Activated CD4-positive, alpha-beta T cell treated with anti-CD3 and anti-CD28 coated beads, Interleukin-2, amount 50 U/mL, for 24 hours (primary cell): Measurements from ENCODE around the gene CSPG5.
A peak's percentile ranks its signal among the peaks of the same experiment; 100 is the strongest.

ENCODE experiments used
- DNase-seq, 2 donors: peaks; one replicate each; pipeline ENCODE4 v3.0.0-alpha.2; 2020; ENCODE audit warnings: low read depth in 1 of 2, low spot score in 1 of 2

Gene CSPG5

GRCh38 chr3:47588053-47588452 lies 9.4 kb upstream of the CSPG5 start:
- DNase-seq = no peak

- DNase-seq = no peak
These were observed 8.1 kb upstream of the CSPG5 start for GRCh38 chr3:47586746-47587145.

DNA sequence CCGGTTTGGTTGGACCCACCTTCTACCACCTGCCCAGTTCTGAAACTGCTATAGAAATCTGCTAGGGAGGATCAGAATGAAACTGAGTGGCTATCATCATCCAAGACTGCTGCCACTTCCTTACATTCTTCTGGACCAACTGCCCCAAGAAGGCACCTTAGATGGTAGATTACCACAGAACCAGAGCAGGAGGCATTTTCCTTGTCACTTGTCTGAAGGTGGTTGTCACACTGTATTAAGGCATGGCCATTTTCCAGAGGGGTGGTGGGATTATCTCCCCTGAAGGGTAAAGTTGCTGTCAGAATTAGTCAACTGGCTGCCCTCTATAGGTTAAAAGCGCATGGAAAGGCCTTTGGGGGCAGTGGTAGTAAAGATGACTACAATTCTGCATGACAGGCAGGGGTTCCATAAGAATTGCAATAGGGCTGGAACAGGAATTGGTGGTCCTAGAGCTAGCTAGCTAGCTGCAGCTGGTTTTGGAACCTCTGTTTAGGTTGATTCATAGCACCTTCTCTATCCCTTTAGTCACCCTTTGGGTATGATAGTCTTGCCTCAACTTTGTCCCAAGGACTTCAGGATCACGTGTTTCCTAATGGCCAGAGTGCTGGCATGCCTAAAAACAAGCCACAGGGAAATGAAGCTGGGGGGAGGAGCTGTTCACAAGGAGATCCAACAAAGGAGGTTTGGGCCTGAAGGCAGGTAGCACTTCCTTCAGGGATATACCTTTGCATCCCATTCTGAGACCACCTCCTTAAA lies 4.8 kb upstream of the CSPG5 start:
- DNase-seq = no peak

DNA sequence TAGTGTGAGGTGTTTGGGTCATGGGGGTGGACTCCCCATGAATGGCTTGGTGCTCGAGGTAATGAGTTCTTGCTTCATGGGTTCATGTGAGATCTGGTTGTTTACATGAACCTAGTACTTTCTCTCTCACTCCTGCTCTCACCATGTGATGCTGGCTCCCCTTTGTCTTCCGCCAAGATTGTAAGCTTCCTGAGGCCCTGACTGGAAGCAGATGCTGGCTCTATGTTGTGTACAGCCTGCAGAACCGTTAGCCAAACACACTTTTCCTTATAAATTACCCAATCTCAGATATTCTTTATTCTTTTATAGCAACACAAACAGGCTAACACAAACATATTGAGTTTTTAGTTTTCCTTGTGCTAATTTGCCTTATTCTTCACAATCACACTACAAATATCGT lies 3.2 kb upstream of the CSPG5 start:
- DNase-seq = no peak

DNA sequence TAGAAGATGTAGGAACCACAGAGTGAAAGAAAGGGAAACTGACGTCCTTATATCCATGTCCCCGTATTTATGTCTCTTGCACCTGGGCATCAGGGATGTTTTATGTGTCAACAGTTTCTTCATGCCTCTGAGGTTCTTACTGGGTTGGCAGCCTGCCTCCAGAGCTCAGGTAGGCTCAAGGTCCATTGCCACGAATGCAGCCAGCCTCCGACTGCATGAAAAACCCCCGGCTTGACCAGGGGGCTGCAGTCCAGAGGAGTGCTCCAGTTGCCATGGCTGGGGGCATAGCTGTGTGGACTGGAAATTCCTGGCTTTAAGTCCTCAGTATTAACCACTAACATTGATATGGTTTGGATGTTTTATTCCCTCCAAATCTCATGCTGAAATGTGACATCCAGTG lies 2.8 kb upstream of the CSPG5 start:
- DNase-seq = no peak

DNA sequence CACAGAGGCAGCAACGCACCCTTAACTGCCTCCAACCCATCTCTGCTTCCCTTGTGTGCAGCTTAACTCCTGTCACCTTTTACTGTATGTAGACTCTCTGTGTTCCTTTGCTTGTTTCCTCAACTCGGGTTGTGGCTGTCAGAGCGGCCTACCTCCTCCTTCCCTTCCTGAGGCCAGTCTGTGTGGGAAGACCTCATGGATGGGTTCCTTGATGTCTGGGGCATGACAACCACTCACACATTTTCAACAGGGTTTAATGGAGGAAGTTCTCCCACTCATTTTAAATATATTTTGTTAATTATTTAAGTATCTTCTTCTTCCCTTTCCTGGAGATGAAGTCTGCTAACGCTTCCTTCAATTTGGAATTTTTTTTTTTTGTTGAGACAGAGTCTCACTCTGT lies 1.8 kb upstream of the CSPG5 start:
- no peak for DNase-seq

GRCh38 chr3:47579875-47580274 lies 1.2 kb upstream of the CSPG5 start:
- no peak for DNase-seq

DNA sequence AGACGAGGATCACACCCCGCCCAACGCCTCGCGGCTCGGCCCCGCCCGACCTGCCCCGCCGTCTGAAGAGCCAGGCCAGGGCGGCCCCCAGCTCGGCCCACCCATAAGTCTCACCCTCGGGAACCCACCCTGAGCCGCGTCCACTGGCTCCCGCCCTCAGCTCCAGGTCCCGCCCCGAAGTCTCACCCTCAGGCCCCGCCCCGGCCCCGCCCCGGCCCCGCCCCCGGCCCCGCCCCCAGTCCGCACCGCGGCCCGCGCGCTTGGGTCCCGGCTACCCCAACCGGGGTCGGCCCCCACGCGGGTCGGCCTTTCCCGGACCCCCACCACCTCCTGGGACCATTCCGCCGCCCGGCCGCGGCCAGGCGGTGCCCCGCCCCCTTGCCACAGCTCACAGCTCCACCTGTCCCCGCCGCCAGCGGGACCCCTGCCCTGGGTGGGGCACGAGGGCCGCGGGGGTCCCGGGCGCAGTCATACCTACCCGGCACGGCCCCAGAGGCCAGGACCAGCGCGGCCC lies 489 bp downstream of the CSPG5 start:
- peak in 1 of 2 donors; percentile 23 for DNase-seq

DNA sequence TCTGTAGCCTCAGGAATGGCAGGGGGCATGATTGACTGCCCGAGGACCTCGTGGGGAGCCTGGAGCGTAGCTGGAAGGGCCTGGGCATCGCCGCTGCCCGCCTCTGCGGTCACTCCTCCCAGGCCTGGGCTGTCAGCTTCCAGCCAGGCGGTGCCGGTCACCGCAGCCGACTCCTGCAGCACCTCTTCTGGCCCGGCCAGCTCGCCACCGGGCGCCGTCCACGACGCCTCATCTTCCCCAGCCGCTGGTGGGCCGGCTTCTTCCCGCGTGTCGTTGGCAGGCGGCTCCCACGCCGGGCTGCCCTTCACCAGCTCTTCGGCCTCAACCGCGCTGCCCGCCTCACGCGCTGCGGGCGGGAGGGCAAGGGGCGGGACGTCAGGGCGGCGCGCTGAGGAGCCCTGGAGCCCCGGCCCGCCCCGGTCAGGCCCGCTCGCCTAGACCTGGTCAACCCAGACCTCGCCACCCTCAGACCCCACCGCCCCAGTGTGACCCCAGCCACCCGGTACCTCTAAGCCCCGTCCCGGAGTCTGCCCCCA lies 1.0 kb downstream of the CSPG5 start:
- DNase-seq = no peak

DNA sequence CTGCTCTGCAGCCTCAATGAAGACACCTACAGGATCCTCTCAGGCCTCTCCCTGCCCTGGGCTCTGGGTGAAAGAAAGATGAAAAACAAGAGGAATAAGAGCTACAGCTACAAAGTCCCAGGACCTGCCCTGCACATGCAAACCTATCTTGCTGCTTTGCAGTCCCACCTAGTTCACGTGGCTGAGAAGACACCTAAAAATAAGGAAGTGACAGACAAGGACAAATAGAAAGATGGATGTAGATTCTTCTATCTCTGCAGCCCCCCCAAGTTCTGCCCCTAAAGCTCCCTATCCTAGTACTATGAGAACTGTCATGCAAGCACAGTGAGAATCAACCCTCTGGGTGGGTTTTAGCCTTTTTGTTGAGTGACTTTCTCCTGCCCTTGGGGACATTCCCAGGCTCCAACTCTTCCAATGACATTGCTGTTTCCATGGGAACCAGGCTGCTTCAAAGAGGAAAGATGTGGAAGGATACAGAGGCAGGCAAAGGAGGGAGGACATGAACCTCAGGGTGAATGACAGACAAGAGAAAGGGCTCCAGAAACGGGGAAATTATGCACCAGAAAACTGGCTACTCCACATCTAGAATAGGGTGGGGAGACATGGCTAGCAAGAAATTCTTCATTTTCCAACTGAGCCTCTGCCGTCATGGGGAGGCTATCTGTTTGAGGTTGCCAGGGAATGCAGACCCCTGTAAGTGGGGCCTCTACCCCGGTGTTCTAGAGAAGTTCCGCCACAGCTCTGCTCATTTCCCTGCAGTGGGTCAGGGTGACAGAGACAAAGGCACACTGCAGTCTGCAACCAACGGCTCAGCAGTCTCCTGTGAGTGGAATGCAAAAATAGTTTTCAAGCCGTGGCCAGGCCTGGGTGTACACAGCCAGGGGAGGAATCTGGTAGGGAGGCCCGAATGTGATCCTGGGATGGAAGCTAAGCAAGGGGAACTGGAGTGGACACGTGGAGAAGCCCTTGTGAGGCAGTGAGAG lies 5.2 kb downstream of the CSPG5 start:
- no peak for DNase-seq

GRCh38 chr3:47571391-47572175 lies 7.1 kb downstream of the CSPG5 start:
- DNase-seq = no peak

DNA sequence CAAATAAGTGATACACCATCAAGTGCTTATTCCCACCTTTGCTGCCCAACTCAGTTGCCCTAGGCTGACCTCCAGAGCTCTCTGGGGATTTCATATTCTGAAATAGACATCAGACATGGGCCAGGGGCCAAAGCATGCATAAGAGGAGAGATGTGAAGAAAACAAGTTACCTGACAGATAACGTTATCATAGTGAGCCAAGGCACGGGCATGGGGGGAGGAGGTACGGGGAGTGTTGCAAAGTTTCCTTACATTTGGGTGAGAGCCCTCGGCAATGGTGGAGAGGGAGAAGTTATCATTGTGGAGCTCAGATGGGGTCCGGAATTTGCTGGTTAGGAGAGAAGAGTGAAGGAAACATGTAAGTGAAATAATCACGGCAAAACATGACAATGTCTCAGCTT lies 9.8 kb downstream of the CSPG5 start:
- no peak for DNase-seq

- no peak for DNase-seq
These were observed 11.5 kb downstream of the CSPG5 start for GRCh38 chr3:47567149-47567548.

- DNase-seq = no peak
These were observed 12.0 kb downstream of the CSPG5 start for GRCh38 chr3:47566667-47567066.

DNA sequence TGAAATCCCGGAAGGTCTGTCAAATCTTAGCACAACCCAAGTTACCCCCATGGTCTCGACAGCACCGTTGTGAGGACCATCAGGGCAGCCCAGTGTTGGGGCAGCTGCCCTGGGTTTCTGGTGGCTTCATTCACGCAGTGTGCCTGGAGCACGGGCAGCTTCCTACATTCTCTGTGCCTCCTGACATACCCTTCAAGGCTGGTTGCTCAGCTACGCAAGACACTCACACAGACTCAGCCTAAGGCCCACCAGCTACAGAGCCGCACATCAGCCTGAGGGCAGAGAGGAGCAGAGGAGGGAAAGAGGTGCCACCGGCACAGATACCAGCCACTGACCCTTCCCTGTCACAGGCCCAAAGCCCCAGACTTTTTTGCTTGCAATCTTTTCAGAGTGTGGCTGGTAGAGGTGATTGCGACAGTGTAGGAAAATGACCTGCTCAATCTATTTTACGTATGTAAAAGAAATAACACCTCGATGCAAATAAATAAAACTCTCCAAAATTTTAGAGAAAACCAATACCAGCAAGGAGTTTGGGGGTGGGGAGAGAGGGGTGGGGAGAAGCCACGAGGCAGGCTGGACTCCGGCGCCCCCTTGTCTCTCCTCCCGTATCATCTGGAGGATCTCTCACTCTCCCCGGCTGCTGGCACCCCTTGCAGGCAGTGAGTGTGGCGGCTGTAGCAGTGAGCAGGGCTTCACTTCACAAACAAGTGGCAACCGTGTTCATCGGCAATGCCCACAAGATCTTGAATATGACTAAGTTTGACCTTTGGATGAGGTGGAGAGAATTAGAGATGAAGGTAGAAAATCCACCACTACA lies 12.7 kb downstream of the CSPG5 start:
- DNase-seq = no peak

GRCh38 chr3:47556351-47556750 lies 22.3 kb downstream of the CSPG5 start:
- DNase-seq = no peak

- DNase-seq = no peak
These were observed 24.3 kb downstream of the CSPG5 start for GRCh38 chr3:47554335-47554734.

- no peak for DNase-seq
These were observed 25.3 kb downstream of the CSPG5 start for GRCh38 chr3:47553407-47553806.

- no peak for DNase-seq
These were observed 36.0 kb downstream of the CSPG5 start for GRCh38 chr3:47542471-47543173.
